ENCODE measurements around the gene SLC25A1.

GRCh38 chr22:19204640-19205039, 26.1 kb upstream of the SLC25A1 start:
- TF ChIP-seq CEBPB (IDR thresholded peaks at IDR 0.05) (no peak), CTCF (IDR thresholded peaks at IDR 0.05) (no peak), ELK1 (IDR thresholded peaks at IDR 0.05; ENCODE audit: low read depth, low read length) (no peak), MAX (IDR thresholded peaks at IDR 0.05) (no peak), FOSL2 (IDR thresholded peaks at IDR 0.05) (no peak), FOSL2 (CRISPR knock-in tag; IDR thresholded peaks at IDR 0.05) (no peak), USF2 (IDR thresholded peaks at IDR 0.05) (no peak), SMC3 (IDR thresholded peaks at IDR 0.05) (no peak), JUNB (IDR thresholded peaks at IDR 0.05) (no peak), REST (IDR thresholded peaks at IDR 0.05) (no peak), ZFP36 (IDR thresholded peaks at IDR 0.05; ENCODE audit: borderline replicate concordance, partially characterized antibody) (no peak), NPAS2 (CRISPR knock-in tag; IDR thresholded peaks at IDR 0.05; ENCODE audit: borderline replicate concordance) (no peak), HDAC2 (IDR thresholded peaks at IDR 0.05) (no peak)

Measured in A549 (cell line).